ENCODE results near the gene PFN2.

DNA sequence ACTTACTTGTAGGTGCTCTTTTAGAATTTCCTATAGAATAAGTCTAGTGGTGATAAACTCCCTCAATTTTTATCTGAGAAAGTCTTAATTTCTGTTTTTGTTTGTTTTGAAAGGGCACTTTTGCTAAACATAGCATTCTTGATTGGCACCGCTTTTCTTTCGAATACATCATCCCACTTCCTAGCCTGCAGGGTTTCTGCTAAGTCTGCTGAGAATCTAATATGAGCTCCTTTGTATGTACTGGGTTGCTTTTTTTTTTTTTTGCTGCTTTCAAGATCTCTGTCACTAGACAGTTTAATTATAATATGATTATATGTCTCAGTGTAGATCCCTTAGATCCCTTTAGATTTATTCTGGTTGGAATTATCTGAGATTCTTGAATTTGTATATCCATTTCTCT is 21.5 kb downstream of the PFN2 start:
- TF ChIP-seq CTCF (IDR thresholded peaks at IDR 0.05; ENCODE audit: insufficient read depth, low read depth, low read length), result no peak
- TF ChIP-seq EZH2 (IDR thresholded peaks at IDR 0.05; ENCODE audit: insufficient read depth, low read length), result no peak

All from astrocyte (in vitro differentiated cells and primary cell).